ENCODE measurements around the gene PRKAG2. TPM values are rescaled to one million over a fixed set of nuclear protein-coding genes. Genes with fewer than 3 reads are reported as not detected.

PRKAG2 gene
- total and polyA plus RNA-seq, 2 experiments from 2014 or later: 9.1 to 14.9 TPM

- H3K27me3 Mint-ChIP-seq (ENCODE audit: insufficient read depth, low read depth, poor library complexity): peaks cover 2% of the 10 kb centered on the region
These were observed 43.6 kb upstream of the PRKAG2 start for GRCh38 chr7:151920488-151920887.

More at GRCh38 chr7:151920488-151920887, 43.6 kb upstream of the PRKAG2 start:
- DNase-seq (ENCODE audit: low spot score): no peak
- TF ChIP-seq ZNF462 (CRISPR knock-in tag; IDR thresholded peaks at IDR 0.05): no peak
- H4K20me1 ChIP-seq (replicated peaks; ENCODE audit: insufficient read depth): no peaks in the 10 kb centered on the region
- H3K27ac Mint-ChIP-seq: no peak overlapping the region
- no peak overlapping the region for H2AFZ ChIP-seq
- no peaks in the 10 kb centered on the region for H3K4me1 Mint-ChIP-seq
- H3K9me3 Mint-ChIP-seq: no peaks in the 10 kb centered on the region
- H3K4me1 ChIP-seq (ENCODE audit: insufficient read depth): no peaks in the 10 kb centered on the region
- no peaks in the 10 kb centered on the region for H3F3A ChIP-seq (replicated peaks; ENCODE audit: low read depth)
- H3K4me3 Mint-ChIP-seq: no peak overlapping the region
- H3K27me3 ChIP-seq (ENCODE audit: insufficient read depth): no peaks in the 10 kb centered on the region
- no peak overlapping the region for H3K27ac ChIP-seq (ENCODE audit: low read depth)
- no peaks in the 10 kb centered on the region for H3K36me3 Mint-ChIP-seq (ENCODE audit: low read depth)
- no peak overlapping the region for H3K4me2 ChIP-seq
- no peaks in the 10 kb centered on the region for H3K9me2 ChIP-seq (ENCODE audit: insufficient read depth)
- H3K4me3 ChIP-seq: no peak overlapping the region
- no peaks in the 10 kb centered on the region for H3K36me3 ChIP-seq (ENCODE audit: insufficient read depth)
- no peak for ATAC-seq
- no peaks in the 10 kb centered on the region for H3K79me2 ChIP-seq (replicated peaks; ENCODE audit: insufficient read depth)
